OCI-LY7 (cell line): ENCODE results near the gene CES2.

Source experiments
- EZH2phosphoT487 ChIP-seq: fragments of 200-600 bp; sonication (generic); IDR thresholded peaks from 2 replicates; pipeline ENCODE4 v1.6.1; 2018; ENCODE audit warnings: low read depth, borderline replicate concordance, mild to moderate bottlenecking, mixed run types, antibody characterized with exemption, low read length, moderate library complexity, mixed read lengths
- TF ChIP-seq, protein P1 (sequence below): fragments of 200-600 bp; sonication (generic); conservative IDR thresholded peaks from 2 replicates; pipeline ENCODE4 v1.5.1; 2014; ENCODE audit warnings: mild to moderate bottlenecking, antibody characterized with exemption, low read length, moderate library complexity, mixed read lengths

- TF ChIP-seq EZH2phosphoT487: no peak
- TF ChIP-seq, protein P1, sequence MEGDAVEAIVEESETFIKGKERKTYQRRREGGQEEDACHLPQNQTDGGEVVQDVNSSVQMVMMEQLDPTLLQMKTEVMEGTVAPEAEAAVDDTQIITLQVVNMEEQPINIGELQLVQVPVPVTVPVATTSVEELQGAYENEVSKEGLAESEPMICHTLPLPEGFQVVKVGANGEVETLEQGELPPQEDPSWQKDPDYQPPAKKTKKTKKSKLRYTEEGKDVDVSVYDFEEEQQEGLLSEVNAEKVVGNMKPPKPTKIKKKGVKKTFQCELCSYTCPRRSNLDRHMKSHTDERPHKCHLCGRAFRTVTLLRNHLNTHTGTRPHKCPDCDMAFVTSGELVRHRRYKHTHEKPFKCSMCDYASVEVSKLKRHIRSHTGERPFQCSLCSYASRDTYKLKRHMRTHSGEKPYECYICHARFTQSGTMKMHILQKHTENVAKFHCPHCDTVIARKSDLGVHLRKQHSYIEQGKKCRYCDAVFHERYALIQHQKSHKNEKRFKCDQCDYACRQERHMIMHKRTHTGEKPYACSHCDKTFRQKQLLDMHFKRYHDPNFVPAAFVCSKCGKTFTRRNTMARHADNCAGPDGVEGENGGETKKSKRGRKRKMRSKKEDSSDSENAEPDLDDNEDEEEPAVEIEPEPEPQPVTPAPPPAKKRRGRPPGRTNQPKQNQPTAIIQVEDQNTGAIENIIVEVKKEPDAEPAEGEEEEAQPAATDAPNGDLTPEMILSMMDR: no peak
Measured at GRCh38 chr16:66890799-66891198, 44.5 kb upstream of the CES2 start.
